Erythroblast (primary cell): ENCODE measurements around the gene WEE2.
A peak's percentile ranks its signal among the peaks of the same experiment; 100 is the strongest.

Experiments
- DNase-seq, 2 experiments: peaks; one replicate each; lab custom pipeline; 2025; lab: John Stamatoyannopoulos, UW
- GATA1 ChIP-seq: IDR thresholded peaks from 2 replicates; pipeline ENCODE4 v1.6.1; 2011; ENCODE audit warnings: low read depth, mild to moderate bottlenecking, control low read depth, low read length, moderate library complexity
- POLR2A ChIP-seq: IDR thresholded peaks from 2 replicates; pipeline ENCODE4 v1.6.1; 2011; ENCODE audit warnings: mild to moderate bottlenecking, low read length

The WEE2 gene

DNA sequence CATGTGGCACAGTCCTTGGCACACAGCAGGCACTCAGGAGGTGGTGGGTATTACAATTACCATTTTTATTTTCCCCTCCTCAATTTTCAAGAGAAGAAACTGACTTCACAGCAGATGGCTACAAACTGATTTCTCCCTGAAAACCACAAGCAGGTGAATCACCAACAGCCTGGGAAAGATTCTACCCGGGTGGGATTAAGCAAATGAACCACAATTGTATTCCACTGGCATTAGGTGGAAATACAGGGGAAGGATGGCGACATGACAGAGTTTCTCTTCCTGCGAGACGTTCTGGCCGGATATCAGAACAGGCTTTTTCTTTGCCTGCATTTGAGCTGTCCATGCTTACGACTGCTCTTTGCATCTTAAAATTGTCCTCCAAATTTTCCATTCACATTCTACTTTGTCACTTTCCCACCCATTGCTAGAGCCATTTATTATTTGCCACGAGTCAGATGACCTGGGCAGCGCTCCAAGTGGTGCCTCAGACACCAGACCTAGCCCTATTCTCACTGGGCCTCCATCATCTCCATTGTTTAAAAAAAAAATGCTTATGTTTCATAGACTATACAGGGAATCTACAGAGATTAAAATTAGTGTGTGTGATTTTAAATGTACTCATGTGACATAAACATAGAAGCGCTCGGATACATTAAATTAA, 10.8 kb upstream of the WEE2 start:
- peak in 1 of 2 experiments; percentile 24 for DNase-seq
- no peak for TF ChIP-seq POLR2A
- no peak for TF ChIP-seq GATA1

DNA sequence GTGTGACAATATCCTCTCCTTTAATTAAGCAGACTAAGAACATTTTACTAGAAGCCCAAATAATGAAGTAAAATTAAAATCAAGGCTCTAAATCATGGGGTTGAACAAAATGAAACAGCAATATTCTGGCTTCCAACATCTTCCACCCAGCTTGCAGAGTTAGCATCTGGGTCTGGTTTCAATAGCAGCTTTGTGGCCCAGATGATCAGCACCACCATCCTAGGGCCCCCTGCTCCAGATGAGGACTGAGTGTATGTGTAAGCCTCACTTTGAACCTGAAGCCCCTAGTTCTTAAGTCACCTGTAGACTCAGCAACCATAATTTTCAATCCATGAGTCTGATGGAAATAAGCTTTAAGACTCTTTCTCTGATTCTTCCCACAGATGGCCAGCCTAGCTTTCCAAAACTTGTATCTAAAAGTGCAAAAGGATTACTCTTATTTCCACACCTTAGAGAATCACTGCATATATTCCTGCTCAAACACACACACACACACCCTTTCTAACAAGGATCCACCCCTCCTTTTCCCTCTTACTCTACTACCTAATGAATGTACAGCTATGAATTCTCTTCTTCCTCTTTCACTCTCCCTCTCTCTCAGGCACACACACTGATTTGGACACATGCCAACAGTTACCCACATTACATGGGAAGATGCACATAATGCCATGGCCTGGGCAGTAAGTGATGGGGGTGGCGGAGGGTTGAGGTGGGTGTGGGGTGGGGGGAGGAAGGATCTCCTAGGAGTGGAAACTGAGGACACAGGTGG, 9.7 kb upstream of the WEE2 start:
- no peak for TF ChIP-seq POLR2A
- TF ChIP-seq GATA1 = no peak

DNA sequence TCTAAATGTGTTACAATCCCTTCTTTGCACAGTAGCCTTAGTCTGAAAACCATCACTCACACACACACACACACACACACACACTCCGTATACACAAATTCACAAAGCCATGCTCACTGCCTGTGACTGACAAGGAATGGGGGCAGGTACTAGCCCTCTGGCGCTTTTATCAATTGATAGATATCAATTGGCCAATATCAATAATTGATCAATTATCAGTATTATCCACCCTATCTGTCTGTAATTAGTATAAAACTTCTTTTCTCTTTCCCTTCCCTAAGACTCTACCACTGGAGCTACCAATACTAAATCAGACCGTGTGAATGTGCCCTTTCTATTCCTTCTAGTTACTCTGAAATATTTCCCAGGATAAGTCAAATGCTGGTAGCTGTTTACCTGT, 8.3 kb upstream of the WEE2 start:
- DNase-seq = no peak
- no peak for TF ChIP-seq GATA1
- TF ChIP-seq POLR2A = no peak

More for the DNA sequence above, 9.7 kb upstream of the WEE2 start:
- DNase-seq = peak in 1 of 2 experiments; percentile 8

DNA sequence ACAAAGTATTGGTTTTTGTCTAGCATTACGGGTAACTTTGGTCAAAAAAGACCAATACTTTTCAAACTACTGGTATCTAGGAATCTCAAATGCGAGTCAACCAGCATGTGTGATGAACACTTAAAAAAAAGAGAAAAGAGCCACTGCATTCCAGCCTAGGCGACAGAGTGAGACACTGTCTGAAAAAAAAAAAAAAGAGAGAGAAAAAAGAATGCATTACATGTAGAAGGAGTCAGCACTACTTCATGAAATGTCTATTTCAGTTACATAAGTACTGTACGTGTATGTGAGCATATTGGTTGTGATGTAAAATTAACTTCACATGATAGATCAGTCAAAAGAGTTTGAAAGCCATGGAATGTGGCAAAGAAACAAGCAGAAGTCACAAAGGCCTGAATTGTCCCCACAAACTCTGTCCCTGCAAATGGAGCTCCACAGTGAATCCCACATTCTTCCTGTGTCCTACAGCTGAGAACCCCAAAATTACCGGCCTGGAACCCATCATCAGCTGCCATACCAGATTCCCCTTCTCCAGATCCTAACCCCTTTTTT, 7.8 kb upstream of the WEE2 start:
- TF ChIP-seq GATA1 (no peak), POLR2A (no peak)
- no peak for DNase-seq

DNA sequence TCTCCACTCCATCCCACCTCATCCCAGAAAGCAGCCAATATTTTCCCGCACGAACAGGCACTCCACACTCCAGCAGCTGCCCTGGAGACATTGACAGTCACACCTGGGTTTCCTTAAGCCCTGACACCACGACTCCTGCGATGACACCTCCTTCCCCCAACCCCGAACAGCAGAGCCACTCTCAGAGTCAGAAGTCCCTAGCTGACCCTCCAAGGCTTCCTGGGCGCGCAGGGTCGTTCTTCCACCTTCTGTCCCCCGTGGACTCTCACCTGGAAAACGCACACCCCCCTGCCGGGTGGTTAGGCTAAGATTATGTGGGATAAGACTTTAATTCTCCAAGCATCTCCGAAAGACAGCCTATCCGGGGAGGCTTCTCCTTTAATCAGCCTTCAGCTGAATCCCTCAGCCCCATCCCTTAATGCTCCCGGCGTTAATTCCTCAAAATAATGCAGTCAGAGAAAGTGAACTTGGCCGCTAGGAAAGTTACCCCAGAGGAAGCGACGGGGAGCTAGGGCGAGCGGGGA, 7.2 kb upstream of the WEE2 start:
- no peak for TF ChIP-seq GATA1
- TF ChIP-seq POLR2A = no peak
- no peak for DNase-seq

DNA sequence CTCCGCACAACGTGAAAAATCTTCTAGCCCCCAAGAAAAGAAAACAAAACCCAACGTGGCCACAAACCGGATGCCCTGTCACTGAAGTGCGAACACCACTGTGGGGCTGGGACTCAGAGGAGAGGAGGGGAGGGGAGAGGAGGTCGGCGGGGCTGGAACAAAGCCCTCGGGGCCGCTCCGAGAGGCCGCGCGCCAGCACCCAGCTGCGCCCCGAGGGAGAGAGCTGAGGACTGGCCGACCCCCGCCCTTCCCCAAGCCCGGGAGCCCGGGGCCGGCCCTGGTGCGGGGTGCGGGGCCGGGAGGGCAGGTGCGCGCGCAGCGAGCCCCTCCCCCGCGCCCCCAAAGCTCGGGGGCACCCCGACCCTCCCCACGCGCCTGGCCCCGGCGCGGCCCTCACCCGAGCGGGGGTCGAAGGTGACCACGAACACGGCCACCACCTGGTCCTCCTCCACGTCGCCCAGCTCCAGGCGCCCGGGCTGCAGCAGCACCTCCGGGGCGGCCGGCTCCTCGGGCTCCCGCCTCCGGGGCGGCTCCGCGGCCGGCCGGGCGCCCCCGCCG, 6.6 kb upstream of the WEE2 start:
- TF ChIP-seq GATA1 = no peak
- no peak for TF ChIP-seq POLR2A
- DNase-seq = peak; percentile 41 to 51

DNA sequence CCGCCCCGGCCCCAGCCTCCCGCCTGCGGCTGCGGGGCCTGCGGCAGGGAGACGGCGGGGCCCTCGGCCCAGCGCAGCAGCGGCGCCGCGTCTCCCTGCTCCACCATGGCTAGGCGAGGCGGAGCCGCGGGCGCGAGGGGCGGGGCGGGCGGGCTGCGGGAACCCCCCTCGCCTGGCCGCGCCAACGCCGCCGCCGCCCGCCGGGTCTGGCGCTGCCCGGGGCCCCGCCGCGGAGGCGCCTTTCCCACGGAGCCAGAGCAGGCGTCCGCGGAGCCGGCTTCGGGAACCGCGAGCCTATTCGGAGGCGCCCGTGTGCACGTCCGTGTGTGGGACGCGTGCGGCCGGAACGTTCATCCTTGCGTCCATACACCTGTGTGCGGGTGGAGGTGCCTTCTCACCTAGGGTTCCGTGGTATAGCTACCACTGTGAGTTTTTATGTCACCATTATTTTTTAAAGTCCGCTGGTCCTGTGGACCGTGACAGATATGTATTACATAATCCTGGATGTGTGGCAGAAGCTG, 6.0 kb upstream of the WEE2 start, which contains the start of gene DENND11:
TSS of gene DENND11 (minus strand) at position 120 of the 521 bp plus-strand sequence. CDS start at position 107, 13 bp downstream.
- TF ChIP-seq POLR2A (no peak), GATA1 (no peak)
- DNase-seq = peak; percentile 57 to 71

DNA sequence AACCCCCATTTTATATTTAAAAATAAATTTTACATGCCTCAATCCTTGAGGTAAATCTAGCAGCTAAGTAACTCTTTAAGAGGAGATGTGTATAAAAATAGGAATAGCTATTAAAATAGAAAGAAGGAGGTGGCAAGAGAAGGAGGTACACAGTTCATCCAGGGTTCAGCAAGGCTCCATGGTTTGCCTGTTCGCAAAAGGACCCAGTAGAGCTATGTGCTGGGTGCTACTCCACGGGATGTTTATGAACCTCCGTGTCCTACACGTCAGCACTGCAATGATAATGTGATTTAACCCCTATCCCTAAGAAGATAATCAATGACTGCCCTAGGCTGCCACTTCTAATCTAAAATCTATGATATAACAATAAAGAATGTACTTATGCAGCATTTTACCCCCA, 5.3 kb upstream of the WEE2 start:
- TF ChIP-seq GATA1 = no peak
- TF ChIP-seq POLR2A = no peak
- no peak for DNase-seq

DNA sequence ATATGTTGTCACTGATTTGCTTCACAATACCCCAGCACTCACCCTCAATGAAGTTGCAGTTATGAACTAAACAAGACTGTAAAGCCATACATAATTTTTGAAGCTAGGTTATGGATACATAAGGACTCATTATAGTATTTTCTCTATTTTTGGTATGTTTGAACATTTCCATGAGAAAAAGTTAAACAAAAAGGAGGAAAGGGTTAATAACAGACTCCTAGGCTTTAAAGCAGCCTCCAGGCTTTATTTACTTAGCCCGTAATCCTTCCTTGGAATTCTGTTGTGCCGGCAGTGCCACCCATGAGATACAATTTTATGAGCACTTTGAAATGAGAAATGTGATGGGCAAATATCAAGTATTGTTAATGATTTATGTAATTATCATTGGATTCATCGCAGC, 4.0 kb upstream of the WEE2 start:
- no peak for DNase-seq
- no peak for TF ChIP-seq POLR2A
- TF ChIP-seq GATA1 = no peak

DNA sequence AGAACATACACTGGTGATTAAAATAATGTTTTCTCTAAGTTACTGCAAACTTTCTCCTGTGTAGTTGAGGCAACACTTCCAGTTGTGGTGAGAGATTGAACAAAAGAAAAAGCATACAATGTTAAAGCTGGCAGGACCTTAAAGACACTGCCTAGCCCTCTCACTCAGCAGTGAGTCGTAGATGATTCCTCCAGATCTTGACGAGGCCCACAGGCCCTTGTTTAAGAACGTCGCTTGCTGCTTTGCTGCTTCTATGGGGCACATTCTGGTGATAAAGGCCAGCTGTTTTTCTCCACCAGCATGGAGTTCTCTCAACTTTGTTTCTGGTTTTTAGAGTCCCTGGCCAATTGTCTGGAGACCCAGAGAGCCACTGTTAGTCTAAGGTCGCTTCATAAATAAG, 3.4 kb upstream of the WEE2 start:
- no peak for DNase-seq
- TF ChIP-seq POLR2A (no peak), GATA1 (no peak)

DNA sequence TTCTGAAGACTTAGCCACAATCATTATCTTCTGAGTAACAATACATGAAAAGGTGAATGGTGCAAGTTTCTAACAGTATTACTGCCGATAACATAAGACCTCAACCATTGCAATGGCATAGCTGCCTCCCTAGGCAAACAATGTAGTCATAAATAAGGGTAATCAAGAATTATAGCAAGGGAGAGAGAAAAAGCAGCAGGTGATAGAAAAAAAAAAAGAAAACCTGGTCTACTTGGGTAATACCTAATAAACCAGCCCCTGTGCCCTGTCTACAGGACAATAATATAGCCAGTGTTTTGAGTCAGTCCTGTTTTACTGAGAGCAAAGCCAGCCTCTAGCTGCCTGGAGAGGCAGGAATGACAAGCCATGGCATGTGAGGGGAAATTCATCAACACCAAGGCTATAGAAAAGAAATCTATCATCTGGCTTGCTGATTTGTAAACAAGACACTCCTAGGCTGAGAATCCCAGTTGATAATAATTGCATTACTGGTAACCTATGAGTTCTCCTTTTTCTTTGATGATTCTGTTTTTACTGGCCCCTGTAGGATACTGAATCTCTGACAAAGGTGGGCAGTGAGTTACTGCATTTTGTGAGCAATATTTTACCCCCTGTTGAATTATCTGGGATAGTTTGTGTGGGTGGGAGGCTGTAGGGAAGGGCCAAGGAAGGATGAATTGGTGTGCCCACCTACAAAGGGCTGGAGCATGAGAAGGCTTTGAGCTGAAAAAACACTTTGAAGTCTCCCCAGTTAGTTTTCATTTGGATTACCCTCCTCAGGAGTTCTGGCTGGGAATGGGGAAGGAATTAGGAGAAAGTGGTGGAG, 1.7 kb upstream of the WEE2 start:
- no peak for TF ChIP-seq GATA1
- TF ChIP-seq POLR2A = no peak
- no peak for DNase-seq

DNA sequence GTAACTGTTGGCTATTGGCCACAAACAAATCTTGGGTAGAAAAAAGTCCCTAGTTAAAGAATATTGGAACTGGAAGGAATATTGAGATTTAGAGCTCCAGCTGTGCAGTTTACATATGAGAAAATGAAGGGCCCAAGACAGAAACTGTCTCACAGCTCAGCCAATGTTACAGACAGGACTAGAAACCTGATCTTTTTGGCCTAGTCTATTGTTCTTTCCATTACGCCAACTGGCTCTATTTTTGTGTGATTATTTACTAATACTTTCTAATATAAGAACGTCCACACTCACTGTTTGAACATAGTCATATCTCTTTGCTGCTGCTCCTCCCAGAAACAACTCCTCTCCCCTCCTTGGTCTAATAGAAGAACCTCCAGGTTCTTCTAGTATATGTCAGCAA, 1.2 kb downstream of the WEE2 start:
- DNase-seq = no peak
- no peak for TF ChIP-seq GATA1
- no peak for TF ChIP-seq POLR2A

DNA sequence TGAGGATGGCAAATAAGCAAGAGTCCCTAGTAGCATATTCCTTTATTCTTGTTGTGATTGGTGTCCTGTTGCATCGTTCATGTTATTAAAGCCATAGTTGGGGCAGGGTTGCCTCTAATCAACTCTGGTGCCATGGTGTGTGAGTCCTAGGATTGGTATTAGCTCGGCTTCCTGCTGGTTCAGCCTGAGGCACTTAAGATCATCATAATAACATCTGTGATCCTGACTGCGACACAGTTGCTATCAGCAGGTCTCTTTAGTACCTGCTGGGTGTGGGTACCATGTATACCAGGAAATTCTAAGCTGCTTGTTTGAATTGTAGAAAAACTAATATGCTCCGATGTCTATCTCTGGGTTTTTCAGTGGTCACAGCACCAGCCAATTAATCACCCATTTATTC, 1.6 kb downstream of the WEE2 start:
- TF ChIP-seq POLR2A (no peak), GATA1 (no peak)
- peak in 1 of 2 experiments; percentile 6 for DNase-seq
